HUDEP-2 (cell line): ENCODE results near the gene RPS6KA6.

ENCODE experiments used
- DNase-seq, 76 experiments: peaks; one replicate each; lab custom pipeline; 2025; ENCODE audit not compliant: unreplicated experiment in 76 of 76; lab: John Stamatoyannopoulos, UW

The RPS6KA6 gene

DNA sequence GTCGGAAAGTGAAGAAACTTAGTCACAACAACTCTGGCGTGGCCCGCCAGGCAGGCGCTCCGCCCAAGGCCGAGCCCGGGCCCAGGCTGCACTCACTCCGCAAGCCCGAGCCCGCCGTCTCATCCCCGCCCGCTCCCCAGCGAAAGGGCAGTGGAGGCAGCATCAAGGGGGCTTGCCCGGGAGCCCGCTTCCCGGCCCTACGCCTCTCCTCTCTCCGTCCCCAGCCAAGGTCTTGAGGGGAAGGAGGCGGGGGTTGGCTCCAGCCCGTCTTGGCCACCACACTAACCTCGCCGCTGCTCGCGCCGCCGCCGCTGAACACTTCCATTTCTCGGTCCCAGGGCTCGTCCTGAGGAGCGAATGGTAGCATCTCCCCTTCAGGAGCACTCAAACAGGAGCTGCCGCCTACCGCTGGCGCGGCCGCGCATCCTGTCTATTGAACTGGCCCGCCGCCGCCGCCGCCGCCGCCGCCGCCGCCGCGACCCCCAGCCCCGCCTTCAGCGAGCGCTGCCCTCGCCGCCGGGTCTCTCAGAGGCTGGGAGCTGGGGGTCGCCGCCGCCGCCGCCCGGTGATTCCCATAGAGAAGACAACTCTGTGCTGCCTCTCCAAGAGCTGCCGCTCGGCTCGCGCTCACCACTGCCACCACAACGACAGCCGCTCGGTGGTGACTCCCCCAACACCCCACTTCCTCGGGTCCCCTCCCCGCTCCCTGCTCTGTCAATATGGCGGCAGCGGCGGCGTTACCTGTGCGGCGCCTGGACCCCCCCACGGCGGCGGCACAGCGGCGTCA is at the start of gene RPS6KA6:
RPS6KA6 (minus strand) TSS at position 667 of the 787 bp plus-strand sequence; CDS start at position 367, 300 bp downstream.
- DNase-seq, result no peak

DNA sequence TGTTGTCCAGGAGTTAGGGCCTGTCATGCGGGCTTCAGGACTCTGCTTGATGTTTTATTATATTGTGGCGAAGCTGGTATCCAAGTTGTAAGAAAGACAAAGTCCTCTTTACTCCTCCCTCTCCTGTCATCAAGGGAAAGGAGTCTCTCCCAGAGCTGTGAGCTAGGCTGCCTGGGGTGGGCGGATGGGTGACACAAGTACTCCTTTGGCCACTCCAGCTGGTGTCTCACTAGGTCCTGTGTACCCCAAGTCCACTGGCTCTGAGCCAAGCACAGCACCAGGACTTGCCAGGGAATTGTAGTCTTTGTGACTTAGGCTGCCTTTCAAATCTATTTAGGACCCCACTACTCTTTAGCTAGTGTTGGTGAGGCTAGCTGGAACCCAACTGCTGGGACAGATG is 36.7 kb upstream of the RPS6KA6 start:
- no peak for DNase-seq

DNA sequence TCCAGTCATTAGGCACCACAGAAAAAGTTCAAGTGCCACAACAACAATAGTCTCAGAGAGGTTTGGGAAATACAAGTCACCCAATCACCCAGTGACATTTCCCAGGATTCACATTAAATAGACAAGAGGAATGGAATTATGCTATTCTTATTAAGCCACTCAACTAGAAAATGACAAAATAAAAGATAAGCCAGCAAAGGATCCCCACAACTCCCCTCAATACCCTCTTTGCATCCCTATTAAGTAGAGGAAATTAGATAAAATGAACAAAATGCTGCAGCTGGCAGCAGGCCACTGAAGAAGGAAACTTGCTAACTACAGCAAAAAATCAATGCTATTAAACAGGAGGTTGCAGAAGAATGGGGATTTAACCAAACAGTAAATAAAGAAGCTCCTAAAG is 35.3 kb upstream of the RPS6KA6 start:
- DNase-seq, result no peak

DNA sequence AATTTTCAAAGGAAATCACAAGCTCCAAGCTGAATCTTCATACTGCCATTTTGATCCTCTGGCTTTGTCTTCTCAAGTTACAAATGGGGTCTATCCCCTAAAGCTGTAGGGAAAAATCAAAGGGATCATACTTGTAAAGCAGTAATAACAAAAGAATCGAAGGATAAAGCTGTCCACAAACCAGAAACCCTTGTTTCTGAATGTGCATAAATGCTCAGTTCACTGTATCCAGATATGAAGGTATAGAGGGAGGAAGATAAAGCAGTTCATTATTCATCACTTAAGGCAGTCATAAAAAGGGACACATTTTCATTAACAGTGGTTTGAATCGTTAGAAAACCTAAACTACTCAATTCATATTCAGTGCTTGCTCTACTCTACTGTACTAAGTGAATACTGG is 33.2 kb upstream of the RPS6KA6 start:
- DNase-seq, result no peak

DNA sequence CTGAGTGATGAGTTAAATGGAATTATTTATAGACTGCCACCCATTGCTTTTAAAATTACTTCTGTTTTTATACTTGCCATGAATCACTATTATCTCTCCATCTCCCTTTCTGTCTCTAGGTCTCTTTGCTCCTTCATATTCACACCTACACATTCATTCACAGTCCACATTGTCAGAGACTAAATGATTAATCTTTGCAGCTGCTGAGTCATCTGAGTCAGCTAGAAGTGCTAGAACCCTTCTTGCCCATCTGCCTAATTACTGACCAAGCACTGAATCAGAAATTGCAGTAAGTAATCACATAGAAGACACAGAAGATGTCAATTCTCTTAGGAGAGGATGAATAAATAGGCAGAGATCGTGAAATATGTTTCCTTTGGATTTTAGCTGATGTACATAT is 31.6 kb upstream of the RPS6KA6 start:
- DNase-seq, result no peak

DNA sequence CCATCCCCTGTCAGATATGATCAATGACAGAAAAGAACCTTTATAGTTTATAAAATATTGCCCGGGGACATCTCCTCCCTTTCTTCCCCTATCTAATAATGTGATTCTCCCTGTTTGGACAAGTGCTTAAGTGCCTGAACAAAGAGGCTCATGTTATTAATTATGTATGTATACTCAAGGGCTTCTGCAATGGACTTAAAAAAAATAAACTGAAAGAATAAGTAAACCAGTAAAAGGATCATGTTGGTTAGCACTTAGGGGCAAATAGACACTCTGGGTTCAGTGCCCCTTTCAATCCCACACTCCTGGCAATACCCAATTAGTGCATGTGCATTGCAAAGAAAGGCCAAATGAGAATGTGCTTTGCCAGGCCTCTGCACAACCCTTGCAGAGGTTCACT is 30.7 kb upstream of the RPS6KA6 start:
- DNase-seq, result no peak

DNA sequence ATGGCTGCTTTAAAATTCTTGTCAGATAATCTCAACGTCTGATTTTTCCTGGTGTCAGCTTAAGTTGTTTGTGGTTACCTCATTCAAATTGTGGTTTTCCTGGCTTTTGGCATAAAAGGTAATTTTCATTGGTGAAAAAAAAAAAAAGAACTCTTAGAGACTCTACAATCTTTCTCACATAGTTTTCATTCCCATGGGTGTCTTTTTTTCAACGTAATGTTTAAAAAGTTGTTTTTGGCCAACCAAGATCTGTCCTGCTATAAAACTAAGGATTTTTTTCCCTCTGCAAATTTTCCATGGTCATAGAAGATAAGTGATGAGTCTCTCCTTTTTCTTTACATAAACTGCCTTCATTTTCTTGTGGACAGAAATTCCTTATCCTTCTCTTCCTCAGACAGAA is 28.9 kb upstream of the RPS6KA6 start:
- DNase-seq, result no peak

DNA sequence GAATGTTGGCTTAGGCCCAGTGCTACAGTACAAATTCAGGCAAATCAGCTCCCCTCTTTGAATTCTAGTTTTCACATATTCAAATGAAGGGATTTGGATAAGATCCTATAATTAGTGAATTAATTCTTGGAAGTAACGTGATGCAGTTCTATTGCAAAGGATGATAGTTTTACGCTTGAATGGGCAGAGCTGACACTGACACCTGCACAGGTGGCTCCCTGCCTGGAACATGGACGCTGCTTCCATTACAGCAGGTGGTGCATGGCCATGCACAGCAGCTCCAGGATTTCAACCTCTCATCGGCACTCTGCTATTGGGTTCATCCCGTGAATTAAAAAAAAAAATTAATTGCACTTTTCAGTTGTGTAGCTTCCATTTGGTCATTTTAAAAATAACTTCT is 28.4 kb upstream of the RPS6KA6 start:
- no peak for DNase-seq

DNA sequence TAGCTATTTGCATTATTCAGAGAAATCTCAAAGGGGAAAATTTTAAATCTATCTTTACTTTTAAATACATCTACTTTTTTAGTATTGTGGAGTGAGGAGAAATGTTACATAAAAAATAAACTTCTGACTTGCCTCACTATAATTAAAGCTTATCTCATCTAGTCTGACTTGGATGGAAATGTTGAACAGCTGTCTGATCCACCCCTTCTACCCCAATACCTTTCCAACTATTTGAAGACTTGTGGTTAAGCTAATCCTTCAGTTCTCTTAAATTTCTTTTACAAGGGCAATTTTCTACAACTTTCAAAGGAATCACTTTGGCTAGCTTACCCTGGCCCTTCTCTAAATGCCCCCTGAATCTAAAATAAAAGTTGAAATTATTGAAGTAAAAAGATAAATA is 17.3 kb upstream of the RPS6KA6 start:
- DNase-seq, result no peak

DNA sequence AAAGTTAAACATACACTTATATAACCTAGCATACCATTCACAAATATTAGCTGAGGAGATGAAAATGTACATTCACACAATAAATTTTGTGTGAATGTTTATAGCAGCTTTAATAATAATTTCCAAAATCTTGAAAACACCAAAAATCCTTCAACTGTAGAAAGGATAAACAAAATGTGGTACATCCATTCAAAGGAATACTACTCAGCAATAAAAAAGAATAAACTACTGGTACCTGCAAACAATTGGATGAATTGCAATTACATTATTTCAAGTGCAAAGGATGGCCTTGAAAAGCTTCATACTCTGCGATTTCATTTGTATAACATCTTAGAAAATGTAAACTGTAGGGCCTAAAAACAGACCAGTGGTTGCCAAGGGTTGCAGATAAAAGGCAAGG is 11.7 kb upstream of the RPS6KA6 start:
- DNase-seq, result no peak

DNA sequence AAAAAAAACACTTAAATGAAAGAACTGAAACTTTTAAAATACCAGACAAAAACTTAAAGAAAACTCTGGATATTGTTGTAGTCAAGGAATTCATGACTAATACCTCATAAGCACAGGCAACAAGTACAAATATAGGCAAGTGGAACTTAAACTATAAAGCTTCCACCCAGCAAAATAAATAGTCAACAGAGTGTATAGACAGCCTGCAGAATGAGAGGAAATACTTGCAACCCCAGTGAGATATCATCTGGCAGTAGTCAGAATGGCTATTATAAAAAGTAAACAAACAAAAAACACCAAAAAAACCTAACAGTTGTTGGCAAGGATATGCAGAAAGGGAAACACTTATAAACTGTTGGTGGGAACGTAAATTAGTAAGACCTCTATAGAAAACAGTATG is 9.6 kb upstream of the RPS6KA6 start:
- no peak for DNase-seq

DNA sequence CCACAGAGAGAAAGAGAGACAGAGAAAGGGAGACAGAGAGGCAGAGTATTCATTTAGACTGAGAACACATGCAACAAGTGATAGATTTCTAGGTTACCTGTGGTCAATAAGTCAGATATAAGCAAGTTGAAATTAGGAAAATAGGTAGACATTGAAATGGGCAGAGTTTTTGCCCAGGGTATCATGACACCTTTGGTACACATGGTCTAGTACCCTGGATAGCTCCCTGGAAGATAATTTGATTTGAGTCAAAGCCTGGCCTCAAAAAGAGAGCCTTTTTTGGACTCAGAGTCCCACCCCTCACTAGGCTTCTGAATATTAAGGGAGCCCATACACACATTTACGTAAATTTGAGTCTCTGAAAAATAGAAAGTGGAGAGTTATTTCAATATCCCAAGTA is 4.0 kb upstream of the RPS6KA6 start:
- no peak for DNase-seq

DNA sequence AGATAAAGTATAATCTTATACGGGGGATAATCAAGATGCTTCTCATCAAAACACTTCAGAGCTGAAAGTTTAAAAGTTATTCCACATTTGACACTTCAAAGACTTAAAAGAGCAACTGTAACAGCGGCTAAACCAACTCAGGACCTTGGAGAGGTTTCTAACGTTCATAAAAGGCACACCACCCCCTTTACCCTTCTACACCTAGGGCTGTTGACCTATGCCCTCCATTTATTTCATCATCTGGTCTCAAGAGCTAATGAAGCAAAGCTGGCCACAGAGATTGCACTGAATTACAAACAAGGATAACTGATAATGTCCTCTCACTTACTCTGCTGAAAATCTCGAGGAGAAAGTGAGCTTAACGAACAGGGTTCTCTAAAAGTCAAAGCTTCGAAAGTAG is 1.1 kb upstream of the RPS6KA6 start:
- DNase-seq, result no peak

DNA sequence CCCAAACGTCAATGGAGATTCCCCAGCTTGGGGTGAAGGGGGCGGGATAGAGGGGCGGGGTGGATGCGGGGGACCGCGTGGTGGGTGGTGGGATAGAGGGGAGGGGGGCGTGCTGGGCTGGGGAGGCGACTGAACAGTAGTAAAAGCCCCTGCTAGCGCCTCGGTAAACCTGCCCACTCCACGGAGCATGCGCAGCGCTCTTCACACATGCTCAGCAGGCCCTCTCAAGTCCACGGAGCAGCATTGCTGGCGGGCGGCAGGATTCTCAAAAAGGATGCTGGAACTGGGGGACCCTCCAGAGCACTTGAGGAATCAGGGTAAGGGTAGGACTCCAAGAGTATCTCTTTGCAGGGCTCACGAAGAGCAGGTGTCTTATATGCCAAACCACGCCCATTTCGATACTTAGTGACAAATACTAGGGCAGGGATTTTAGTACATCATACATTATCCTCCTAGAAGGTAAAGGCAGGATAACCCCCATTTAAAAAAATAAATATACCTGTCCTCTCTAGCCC is 378 bp upstream of the RPS6KA6 start:
- no peak for DNase-seq

DNA sequence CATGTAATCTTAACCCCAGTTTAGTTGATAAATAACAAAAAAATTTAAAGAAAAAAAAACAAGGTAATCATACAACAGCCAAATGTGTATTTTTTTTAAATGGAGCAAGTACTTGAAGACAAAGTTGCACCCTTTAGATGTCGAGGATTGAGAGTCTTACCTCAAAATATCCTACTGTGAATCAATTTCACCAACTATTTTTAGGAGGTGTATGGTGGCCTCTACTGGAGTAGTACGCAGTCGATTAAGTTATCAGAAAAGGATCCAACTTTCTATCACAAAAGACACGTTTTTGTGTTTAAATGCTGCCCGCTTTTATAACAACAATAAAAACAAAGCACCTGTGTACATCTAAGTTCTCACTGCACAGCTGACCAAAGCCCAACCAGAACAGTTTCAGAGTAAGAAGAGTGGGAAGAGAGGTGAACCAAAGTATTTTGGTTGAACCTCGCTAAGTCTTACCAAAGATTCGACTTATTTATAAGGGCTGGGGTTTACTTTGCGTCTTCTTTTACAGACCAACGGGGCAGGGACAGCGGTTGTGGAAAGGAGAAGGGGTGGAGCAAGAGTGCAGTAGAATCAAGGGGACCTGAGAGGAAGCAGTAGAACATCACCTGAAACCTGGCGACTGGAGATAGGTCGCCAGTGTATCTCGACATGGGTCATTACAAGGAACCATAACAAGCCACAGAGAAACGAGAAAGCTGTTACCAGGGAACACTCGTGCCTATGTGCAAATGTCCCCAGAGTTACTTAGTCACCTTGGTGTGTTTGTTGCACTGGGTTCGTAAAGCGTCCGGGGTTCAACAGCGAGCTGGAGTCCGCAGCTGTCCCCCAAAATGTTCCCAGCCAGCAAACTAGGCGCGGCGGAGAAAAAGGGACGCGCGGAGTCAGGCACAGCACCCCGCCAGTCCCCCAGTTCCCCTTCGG is 1.1 kb downstream of the RPS6KA6 start:
- no peak for DNase-seq

DNA sequence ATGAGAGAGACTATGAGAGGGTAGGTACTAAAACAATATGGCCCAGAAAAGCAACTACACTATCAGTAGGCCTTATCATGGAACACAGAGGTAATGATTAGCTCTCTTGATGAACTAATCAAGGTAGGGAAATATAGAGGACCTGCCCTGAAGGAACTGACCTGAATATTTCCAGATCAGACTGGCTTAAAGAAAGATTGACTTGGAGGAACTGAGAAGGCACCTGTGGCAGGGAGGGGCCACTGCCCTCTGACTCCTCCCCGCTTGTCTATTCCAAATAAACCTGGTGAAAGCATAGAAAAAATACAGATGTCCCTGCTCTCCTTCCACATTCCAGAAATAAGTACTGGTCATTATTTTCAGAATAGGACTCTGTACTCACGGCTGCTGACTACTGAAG is 5.5 kb downstream of the RPS6KA6 start:
- no peak for DNase-seq

DNA sequence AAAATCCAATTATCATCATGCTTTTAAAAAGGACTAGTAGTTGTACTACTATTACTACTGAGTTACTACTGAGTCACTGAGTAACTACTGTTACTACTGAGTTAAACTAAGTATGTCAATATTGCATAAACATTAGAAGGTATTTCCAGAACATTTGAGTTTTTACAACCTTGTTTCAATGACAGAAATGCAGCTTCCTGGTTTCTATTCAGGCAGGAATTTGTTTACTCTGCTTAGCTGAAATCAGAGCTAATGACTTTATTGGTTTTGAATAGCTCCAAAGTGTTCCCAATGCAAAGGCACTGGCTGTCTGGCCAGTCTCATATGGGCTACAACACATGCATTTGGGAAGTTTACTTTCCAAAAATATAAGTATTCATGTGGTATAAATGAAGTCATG is 12.0 kb downstream of the RPS6KA6 start:
- no peak for DNase-seq

DNA sequence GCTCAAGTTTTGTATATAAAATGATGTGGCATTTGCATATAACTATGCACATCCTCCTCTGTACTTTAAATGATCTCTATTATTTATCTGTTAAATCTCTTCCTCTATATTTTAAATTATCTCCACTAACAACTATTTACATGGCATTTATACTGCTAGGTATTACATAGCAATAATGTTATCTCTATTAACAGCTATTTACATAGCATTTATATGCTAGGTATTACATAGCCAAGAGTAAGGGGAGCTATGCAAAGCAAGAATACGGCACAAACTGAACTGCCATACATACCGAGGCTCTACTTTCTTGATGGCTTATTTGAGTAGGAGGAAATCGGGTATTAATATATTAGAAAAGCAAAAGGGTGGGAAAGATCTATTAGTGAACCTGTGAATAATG is 12.7 kb downstream of the RPS6KA6 start:
- DNase-seq, result no peak

DNA sequence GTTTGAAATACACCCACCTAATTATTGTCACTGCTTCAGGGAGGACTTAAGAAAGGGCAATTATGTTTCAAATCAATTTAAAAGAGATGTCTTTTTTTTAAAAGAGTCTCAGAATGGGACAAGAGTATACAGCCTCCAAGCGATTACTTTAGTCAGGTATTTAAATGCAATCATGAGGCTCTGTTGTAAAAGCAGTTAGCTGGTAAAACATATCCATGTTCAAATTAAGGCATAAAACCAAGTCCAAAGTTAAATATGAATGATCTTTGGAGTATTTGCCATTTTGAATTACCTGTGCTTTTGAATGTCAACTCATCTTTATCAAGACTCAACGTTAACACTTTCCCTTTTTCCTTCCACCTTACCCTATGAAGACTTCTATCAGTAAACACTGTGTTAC is 13.7 kb downstream of the RPS6KA6 start:
- no peak for DNase-seq

DNA sequence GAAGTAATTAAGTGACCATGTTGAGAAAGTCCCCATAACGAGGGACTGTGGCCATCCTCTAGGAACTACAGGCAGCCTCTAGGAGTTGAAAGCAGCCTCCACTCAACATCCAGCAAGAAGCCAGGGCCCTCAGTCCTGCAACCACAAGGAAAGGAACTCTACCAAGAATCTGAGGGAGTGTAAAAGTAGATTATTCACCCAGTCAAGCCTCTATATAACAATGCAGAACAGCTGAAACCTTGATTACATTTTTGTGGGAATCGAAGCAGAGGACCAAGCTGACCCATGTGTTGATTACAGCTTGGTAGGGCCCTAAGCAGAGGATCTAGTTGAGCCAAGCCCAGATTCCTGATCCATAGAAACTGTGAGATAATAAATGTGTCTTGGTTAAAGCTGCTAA is 17.1 kb downstream of the RPS6KA6 start:
- DNase-seq, result no peak

DNA sequence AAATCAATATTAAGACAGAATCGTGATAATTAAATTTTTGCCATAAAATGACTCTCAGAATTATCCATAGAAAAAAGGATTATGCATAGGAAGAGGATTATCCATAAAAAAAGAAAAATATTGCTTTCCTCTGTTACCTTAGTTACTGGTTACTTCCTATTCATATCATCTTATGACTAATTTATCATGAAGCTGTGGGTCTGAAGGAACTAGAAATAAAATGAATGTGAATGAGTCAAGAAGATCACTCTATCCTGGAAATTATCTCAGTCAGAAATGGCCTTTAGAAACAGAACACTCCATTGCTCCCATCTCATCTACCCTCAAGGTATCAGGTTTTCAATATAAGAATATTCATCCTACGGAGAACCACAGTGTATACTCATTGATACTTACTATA is 19.4 kb downstream of the RPS6KA6 start:
- no peak for DNase-seq

DNA sequence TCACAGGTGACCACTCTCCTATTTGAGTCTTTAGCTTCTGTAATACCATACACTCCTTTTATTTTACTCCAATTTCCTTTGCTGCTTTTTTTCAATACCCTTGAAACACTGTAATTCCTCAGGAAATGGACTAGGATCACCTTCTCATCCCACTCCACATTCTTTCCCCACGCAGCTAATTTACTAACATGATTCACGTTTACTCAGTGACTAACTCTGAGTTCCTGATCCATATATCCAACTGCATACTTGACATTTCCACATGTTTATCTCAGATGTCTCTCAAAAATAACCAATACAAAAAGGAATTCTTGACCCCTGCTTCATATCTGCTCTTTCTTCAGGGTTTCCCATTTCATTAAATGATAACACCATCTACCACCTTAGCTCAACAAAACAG is 19.9 kb downstream of the RPS6KA6 start:
- no peak for DNase-seq
